RWPE2 (cell line): ENCODE results near the gene HTRA2.
A peak's percentile ranks its signal among the peaks of the same experiment; 100 is the strongest.

Experiments
- ATAC-seq: fragments of 200-7000 bp; cut with Tn5 transposase; 3 replicates; pipeline ENCODE4 v1.9.1; 2021; ENCODE audit warnings: low read depth
- DNase-seq: peaks from one replicate; pipeline ENCODE4 v3.0.0-alpha.2; 2020; ENCODE audit warnings: low spot score
- H3K27ac ChIP-seq: fragments of 450-650 bp; 2 replicates; pipeline ENCODE4 v1.5.1; 2017; ENCODE audit warnings: mild to moderate bottlenecking; ENCODE audit not compliant: poor library complexity, severe bottlenecking
- H3K27me3 ChIP-seq: fragments of 250-450 bp; sonication (Bioruptor Pico); 2 replicates; pipeline ENCODE4 v1.5.1; 2021; ENCODE audit warnings: mild to moderate bottlenecking, moderate library complexity; ENCODE audit not compliant: insufficient read depth, poor library complexity, severe bottlenecking
- H3K36me3 ChIP-seq: fragments of 250-450 bp; sonication (Bioruptor Pico); 2 replicates; pipeline ENCODE4 v1.5.1; 2020; ENCODE audit warnings: low read depth, mild to moderate bottlenecking, moderate library complexity
- H3K4me1 ChIP-seq: fragments of 250-450 bp; sonication (Bioruptor Pico); 2 replicates; pipeline ENCODE4 v1.5.1; 2021; ENCODE audit warnings: mild to moderate bottlenecking, moderate library complexity; ENCODE audit not compliant: insufficient read depth, poor library complexity, severe bottlenecking
- H3K4me3 ChIP-seq: fragments of 250-450 bp; sonication (Bioruptor Pico); 2 replicates; pipeline ENCODE4 v1.5.1; 2021; ENCODE audit warnings: mild to moderate bottlenecking, moderate library complexity; ENCODE audit not compliant: severe bottlenecking
- H3K9me3 ChIP-seq: fragments of 250-450 bp; sonication (Bioruptor Pico); 2 replicates; pipeline ENCODE4 v1.5.1; 2021; ENCODE audit warnings: mild to moderate bottlenecking, moderate library complexity; ENCODE audit not compliant: severe bottlenecking
- CTCF ChIP-seq: fragments of 450-650 bp; IDR thresholded peaks from one replicate; pipeline ENCODE4 v1.5.1; 2017; ENCODE audit warnings: mild to moderate bottlenecking, moderate library complexity; ENCODE audit not compliant: poor library complexity, severe bottlenecking

HTRA2 gene

GRCh38 chr2:74531666-74532065 is 1.9 kb downstream of the HTRA2 start:
- H3K9me3 ChIP-seq: no peaks in the 10 kb centered on the region
- H3K4me3 ChIP-seq: no peak overlapping the region
- peaks cover 31% of the 10 kb centered on the region for H3K36me3 ChIP-seq
- TF ChIP-seq CTCF: no peak
- no peak for DNase-seq
- ATAC-seq: no peak
- no peaks in the 10 kb centered on the region for H3K27me3 ChIP-seq
- H3K4me1 ChIP-seq: no peaks in the 10 kb centered on the region
- no peak overlapping the region for H3K27ac ChIP-seq

DNA sequence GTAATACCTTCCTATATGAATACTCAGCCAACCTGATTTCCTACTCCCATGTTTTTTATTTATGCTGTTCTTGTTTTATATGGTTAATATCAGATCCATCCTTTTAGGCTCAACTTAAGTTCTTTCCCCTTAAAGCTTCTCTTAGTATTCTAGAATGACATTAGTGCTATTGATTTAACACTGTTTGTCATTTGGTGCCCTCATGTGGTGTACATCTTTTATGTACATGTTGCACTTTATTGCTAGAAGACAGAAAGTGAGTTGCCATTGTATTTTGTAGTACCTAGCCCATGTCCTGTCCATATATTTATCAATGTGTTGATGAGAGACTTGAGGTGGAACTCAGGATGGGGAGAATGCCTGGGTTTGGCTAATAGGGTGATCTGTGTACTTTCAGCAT is 2.5 kb downstream of the HTRA2 start:
- ATAC-seq: no peak
- Histone ChIP-seq H3K4me3 (no peak overlapping the region), H3K4me1 (peaks cover 5% of the 10 kb centered on the region), H3K9me3 (no peaks in the 10 kb centered on the region), H3K36me3 (peaks cover 26% of the 10 kb centered on the region), H3K27ac (no peak overlapping the region), H3K27me3 (no peaks in the 10 kb centered on the region)
- TF ChIP-seq CTCF: peak; percentile 57
- DNase-seq: no peak

DNA sequence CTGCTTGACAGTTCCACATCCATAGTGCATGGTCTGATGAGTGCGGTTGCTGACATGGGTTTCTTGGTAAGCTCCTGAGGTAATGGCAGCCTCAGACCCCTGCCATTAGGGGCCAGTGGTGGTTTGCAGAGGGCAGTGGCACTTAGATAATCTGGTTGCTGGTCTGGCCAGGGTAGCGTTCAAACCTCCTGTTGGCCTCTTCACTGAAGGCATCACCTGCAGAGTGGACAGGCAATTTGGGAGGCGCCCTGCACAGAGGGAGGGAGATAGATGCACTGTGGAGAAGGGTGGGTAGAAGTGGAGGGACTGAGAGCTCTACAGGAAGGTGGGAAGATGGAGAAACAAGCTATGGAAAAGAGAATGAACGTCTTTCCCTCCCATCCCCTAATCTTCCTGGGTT is 3.7 kb downstream of the HTRA2 start:
- TF ChIP-seq CTCF: no peak
- peaks cover 7% of the 10 kb centered on the region for H3K4me1 ChIP-seq
- no peaks in the 10 kb centered on the region for H3K9me3 ChIP-seq
- no peaks in the 10 kb centered on the region for H3K27me3 ChIP-seq
- no peak overlapping the region for H3K27ac ChIP-seq
- ATAC-seq (no peak), DNase-seq (no peak)
- H3K36me3 ChIP-seq: peaks cover 13% of the 10 kb centered on the region
- no peak overlapping the region for H3K4me3 ChIP-seq

DNA sequence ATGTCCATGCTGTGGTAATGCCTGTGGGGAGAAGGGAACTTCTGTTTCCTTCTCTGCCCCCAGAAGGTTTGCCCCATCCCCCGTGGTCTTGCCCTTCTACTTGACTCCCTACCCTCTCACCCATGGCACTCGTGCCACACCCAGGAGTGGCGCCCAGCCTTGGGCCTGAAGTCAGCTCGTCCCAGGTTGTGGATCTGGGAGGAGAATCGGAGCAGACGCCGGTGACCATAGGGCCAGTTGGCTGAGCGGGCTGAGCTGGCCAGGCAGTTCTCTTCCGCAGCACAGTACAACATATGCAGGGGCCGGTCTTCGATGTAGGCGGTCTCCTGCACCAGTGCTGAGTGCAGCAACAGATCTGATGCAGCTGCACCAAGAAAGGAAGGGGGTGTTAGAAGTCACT is 4.7 kb downstream of the HTRA2 start:
- no peaks in the 10 kb centered on the region for H3K27me3 ChIP-seq
- no peak overlapping the region for H3K27ac ChIP-seq
- H3K4me1 ChIP-seq: peaks cover 7% of the 10 kb centered on the region

More for the DNA sequence above, 4.7 kb downstream of the HTRA2 start:
- TF ChIP-seq CTCF: no peak
- ATAC-seq (no peak), DNase-seq (no peak)
- H3K36me3 ChIP-seq: peaks cover 11% of the 10 kb centered on the region; the same call in 1 of the 2 replicates
- H3K4me3 ChIP-seq: no peak overlapping the region
- H3K9me3 ChIP-seq: no peaks in the 10 kb centered on the region
